K562 (cell line): Measurements from ENCODE around the gene GPR68. TPM values are rescaled to one million over a fixed set of nuclear protein-coding genes. Genes with fewer than 3 reads are reported as not detected.

Source experiments
- ARHGAP35 ChIP-seq: fragments of 450-650 bp; IDR thresholded peaks from 2 replicates; pipeline ENCODE4 v1.6.1; 2018; ENCODE audit not compliant: partially characterized antibody
- CBX1 ChIP-seq: sonication (generic); IDR thresholded peaks from 2 replicates; pipeline ENCODE4 v1.6.1; 2016; ENCODE audit warnings: antibody characterized with exemption, low read depth, mild to moderate bottlenecking
- CEBPB ChIP-seq: fragments of 450-650 bp; IDR thresholded peaks from 2 replicates; pipeline ENCODE4 v1.6.1; 2016; ENCODE audit warnings: missing genetic modification characterization, missing compliant biosample characterization
- JUNB ChIP-seq: fragments of 450-650 bp; formaldehyde crosslinking; conservative IDR thresholded peaks from 2 replicates; pipeline ENCODE4 v1.4.0; 2020; ENCODE audit warnings: mild to moderate bottlenecking
- MECOM ChIP-seq: fragments of 250-450 bp; sonication (Bioruptor Pico); IDR thresholded peaks from 2 replicates; pipeline ENCODE4 v1.8.0; 2022; ENCODE audit warnings: inconsistent platforms
- NFE2L1 ChIP-seq: fragments of 450-650 bp; IDR thresholded peaks from 2 replicates; pipeline ENCODE4 v1.6.1; 2016; ENCODE audit warnings: missing genetic modification characterization, low read depth, mild to moderate bottlenecking, missing compliant biosample characterization, moderate library complexity, borderline replicate concordance
- NUFIP1 ChIP-seq: fragments of 450-650 bp; IDR thresholded peaks from 2 replicates; pipeline ENCODE4 v1.6.1; 2018; ENCODE audit not compliant: partially characterized antibody
- PML ChIP-seq: IDR thresholded peaks from 2 replicates; pipeline ENCODE4 v1.6.1; 2012; ENCODE audit warnings: low read length, inconsistent platforms
- PYGO2 ChIP-seq: fragments of 450-650 bp; IDR thresholded peaks from 2 replicates; pipeline ENCODE4 v1.6.1; 2016; ENCODE audit warnings: mild to moderate bottlenecking, missing genetic modification characterization, moderate library complexity, missing compliant biosample characterization
- RBM34 ChIP-seq: fragments of 200-400 bp; formaldehyde crosslinking; IDR thresholded peaks from 2 replicates; pipeline ENCODE4 v1.6.1; 2018; ENCODE audit warnings: low read length, borderline replicate concordance; ENCODE audit not compliant: insufficient read depth
- SETDB1 ChIP-seq: IDR thresholded peaks from one replicate; pipeline ENCODE4 v1.6.1; 2012; ENCODE audit warnings: low read length, control low read depth, inconsistent platforms
- SIX5 ChIP-seq, 2 experiments: IDR thresholded peaks; 2 replicates each; pipeline ENCODE4 v1.6.1; 2011; ENCODE audit warnings: low read length in 2 of 2, borderline replicate concordance in 1 of 2, low read depth in 1 of 2, mild to moderate bottlenecking in 1 of 2, moderate library complexity in 1 of 2; ENCODE audit not compliant: insufficient read depth in 1 of 2
- SNIP1 ChIP-seq: fragments of 450-650 bp; IDR thresholded peaks from 2 replicates; pipeline ENCODE4 v1.7.1; 2017; ENCODE audit warnings: low read depth, mild to moderate bottlenecking
- ZFX ChIP-seq: sonication (generic); formaldehyde crosslinking; IDR thresholded peaks from 2 replicates; pipeline ENCODE4 v1.8.0; 2022; ENCODE audit warnings: mild to moderate bottlenecking, missing genetic modification reagents, moderate library complexity
- ZNF12 ChIP-seq: sonication (generic); formaldehyde crosslinking; IDR thresholded peaks from 2 replicates; pipeline ENCODE4 v1.4.0; 2020; ENCODE audit warnings: mild to moderate bottlenecking, missing genetic modification reagents
- ZNF121 ChIP-seq: sonication (generic); formaldehyde crosslinking; conservative IDR thresholded peaks from 2 replicates; pipeline ENCODE4 v1.8.0; 2022; ENCODE audit warnings: missing genetic modification reagents
- ZNF282 ChIP-seq: sonication (generic); formaldehyde crosslinking; IDR thresholded peaks from 2 replicates; pipeline ENCODE4 v1.8.1; 2023; ENCODE audit warnings: missing genetic modification reagents
- ZNF766 ChIP-seq: fragments of 200-800 bp; sonication (Bioruptor generic); conservative IDR thresholded peaks from 2 replicates; pipeline ENCODE4 v1.6.1; 2016; ENCODE audit warnings: missing genetic modification characterization, missing compliant biosample characterization
- polyA plus RNA-seq, 8 experiments: library from polyadenylated mRNA; depleted of rRNA in 4 of 8; stranded (reverse) in 5 of 8; unstranded in 3 of 8; fragments of >200 nt; fragmentation: Nextera tagmentation in 2 of 8; fragmentation: Illumina TruSeq in 1 of 8; extraction: Ambion mirVana in 2 of 8; extraction: Trizol in 1 of 8; gene quantifications; 2 replicates each; pipeline versions ENCODE4 v1.2.1 to v1.2.3, GENCODE V29; 2011 to 2014; ENCODE audit warnings: inconsistent platforms in 1 of 8, missing spikeins in 1 of 8
- total RNA-seq, 7 experiments: library from RNA; depleted of rRNA in 6 of 7; stranded (reverse); fragments of >200 nt in 6 of 7; fragmentation: Illumina TruSeq in 2 of 7; extraction: Trizol in 2 of 7; gene quantifications; 2 replicates each; pipeline versions ENCODE4 v1.2.1 to v1.2.3, GENCODE V29; 2011 to 2021; ENCODE audit warnings: low replicate concordance in 1 of 7
- TF ChIP-seq, protein P1 (sequence below), 3 experiments: fragments of 200-800 bp in 1 of 3; fragments of 250-450 bp in 1 of 3; fragments of 450-650 bp in 1 of 3; sonication (Bioruptor Pico) in 1 of 3; sonication (Bioruptor generic) in 1 of 3; formaldehyde crosslinking in 1 of 3; IDR thresholded peaks; 2 replicates each; pipeline versions ENCODE4 v1.6.1 to v1.8.0; 2016 to 2022; ENCODE audit warnings: mild to moderate bottlenecking in 2 of 3, missing genetic modification characterization in 2 of 3, missing compliant biosample characterization in 1 of 3, moderate library complexity in 1 of 3
- TF ChIP-seq, protein P2 (sequence below): IDR thresholded peaks from 3 replicates; pipeline ENCODE4 v1.6.1; 2011; ENCODE audit warnings: borderline replicate concordance, mild to moderate bottlenecking, moderate library complexity; ENCODE audit not compliant: insufficient read length; ENCODE audit errors: extremely low read depth
- TF ChIP-seq, protein P3 (sequence below): fragments of 450-650 bp; IDR thresholded peaks from 2 replicates; pipeline ENCODE4 v1.6.1; 2017; ENCODE audit warnings: mild to moderate bottlenecking, moderate library complexity

The GPR68 gene
- total and polyA plus RNA-seq, 9 of the 15 experiments (the other 6 are each of a cell fraction or from before 2014, with no cell fraction given), result 0.41 to 9.4 (median 3.7) TPM

DNA sequence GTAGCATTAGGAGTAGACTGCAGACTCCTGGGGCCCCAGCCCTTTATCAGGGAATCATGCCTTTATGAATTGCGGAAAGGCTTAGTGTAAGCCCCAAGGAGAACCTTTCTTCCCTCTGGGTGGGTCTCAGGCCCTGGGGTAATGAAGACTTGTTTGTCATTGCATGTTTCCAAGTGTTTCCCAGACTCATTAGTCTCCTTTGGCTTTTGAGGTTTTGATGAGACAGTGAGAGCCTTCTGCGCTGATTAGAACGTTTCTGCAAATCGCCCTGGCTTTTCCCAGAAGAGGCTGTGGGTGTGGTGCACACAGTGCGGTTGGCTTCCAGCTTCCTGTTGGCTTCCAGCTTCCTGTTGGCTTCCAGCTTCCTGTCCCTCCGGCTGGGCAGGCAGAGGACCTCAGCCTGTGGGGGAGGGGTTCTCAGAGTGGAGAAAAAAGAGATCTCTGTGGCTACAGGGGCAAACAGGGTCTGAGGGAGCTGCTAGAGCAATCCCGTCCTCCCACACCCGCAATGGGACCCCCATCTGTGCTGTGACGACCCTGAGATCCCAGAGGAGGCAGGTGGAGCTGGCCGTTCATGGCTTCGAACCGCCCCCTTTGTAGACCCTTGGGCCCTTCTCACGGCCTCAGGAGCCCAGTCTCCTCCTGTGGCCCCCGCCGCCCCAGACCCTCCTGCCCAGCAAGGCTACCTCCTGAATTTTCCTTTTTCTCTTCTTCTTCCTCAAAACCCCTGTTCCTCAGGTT, 42.1 kb downstream of the GPR68 start (continued):
- TF ChIP-seq ZNF766 (CRISPR knock-in tag) (peak; percentile 40; the same call in 1 of the 2 replicates), SIX5 (IDR thresholded peaks at IDR 0.05; ENCODE audit: borderline replicate concordance in 1 of 2, insufficient read depth in 1 of 2, low read depth in 1 of 2, low read length in 2 of 2) (no peak), ZNF12 (CRISPR knock-in tag) (no peak), JUNB (CRISPR knock-in tag) (no peak), PML (peak; percentile 31; the same call in 1 of the 2 replicates), NFE2L1 (tag) (no peak), ZNF282 (CRISPR knock-in tag) (no peak), CEBPB (tag) (no peak), NUFIP1 (no peak), SETDB1 (no peak), CBX1 (0 out of 2 replicates have a peak, but pooled peaks have one; percentile 50), ZNF121 (CRISPR knock-in tag) (no peak), ZFX (CRISPR knock-in tag) (no peak), MECOM (CRISPR knock-in tag) (no peak), ARHGAP35 (no peak), SNIP1 (no peak), RBM34 (no peak), PYGO2 (no peak)
- TF ChIP-seq, protein P1, sequence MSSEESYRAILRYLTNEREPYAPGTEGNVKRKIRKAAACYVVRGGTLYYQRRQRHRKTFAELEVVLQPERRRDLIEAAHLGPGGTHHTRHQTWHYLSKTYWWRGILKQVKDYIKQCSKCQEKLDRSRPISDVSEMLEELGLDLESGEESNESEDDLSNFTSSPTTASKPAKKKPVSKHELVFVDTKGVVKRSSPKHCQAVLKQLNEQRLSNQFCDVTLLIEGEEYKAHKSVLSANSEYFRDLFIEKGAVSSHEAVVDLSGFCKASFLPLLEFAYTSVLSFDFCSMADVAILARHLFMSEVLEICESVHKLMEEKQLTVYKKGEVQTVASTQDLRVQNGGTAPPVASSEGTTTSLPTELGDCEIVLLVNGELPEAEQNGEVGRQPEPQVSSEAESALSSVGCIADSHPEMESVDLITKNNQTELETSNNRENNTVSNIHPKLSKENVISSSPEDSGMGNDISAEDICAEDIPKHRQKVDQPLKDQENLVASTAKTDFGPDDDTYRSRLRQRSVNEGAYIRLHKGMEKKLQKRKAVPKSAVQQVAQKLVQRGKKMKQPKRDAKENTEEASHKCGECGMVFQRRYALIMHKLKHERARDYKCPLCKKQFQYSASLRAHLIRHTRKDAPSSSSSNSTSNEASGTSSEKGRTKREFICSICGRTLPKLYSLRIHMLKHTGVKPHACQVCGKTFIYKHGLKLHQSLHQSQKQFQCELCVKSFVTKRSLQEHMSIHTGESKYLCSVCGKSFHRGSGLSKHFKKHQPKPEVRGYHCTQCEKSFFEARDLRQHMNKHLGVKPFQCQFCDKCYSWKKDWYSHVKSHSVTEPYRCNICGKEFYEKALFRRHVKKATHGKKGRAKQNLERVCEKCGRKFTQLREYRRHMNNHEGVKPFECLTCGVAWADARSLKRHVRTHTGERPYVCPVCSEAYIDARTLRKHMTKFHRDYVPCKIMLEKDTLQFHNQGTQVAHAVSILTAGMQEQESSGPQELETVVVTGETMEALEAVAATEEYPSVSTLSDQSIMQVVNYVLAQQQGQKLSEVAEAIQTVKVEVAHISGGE (CRISPR knock-in tag; IDR thresholded peaks at IDR 0.05), result peak in 2 of 3 experiments; percentile 56 to 86; a peak in 3 of 6 replicates
- TF ChIP-seq, protein P2, sequence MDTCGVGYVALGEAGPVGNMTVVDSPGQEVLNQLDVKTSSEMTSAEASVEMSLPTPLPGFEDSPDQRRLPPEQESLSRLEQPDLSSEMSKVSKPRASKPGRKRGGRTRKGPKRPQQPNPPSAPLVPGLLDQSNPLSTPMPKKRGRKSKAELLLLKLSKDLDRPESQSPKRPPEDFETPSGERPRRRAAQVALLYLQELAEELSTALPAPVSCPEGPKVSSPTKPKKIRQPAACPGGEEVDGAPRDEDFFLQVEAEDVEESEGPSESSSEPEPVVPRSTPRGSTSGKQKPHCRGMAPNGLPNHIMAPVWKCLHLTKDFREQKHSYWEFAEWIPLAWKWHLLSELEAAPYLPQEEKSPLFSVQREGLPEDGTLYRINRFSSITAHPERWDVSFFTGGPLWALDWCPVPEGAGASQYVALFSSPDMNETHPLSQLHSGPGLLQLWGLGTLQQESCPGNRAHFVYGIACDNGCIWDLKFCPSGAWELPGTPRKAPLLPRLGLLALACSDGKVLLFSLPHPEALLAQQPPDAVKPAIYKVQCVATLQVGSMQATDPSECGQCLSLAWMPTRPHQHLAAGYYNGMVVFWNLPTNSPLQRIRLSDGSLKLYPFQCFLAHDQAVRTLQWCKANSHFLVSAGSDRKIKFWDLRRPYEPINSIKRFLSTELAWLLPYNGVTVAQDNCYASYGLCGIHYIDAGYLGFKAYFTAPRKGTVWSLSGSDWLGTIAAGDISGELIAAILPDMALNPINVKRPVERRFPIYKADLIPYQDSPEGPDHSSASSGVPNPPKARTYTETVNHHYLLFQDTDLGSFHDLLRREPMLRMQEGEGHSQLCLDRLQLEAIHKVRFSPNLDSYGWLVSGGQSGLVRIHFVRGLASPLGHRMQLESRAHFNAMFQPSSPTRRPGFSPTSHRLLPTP, result no peak
- TF ChIP-seq, protein P3, sequence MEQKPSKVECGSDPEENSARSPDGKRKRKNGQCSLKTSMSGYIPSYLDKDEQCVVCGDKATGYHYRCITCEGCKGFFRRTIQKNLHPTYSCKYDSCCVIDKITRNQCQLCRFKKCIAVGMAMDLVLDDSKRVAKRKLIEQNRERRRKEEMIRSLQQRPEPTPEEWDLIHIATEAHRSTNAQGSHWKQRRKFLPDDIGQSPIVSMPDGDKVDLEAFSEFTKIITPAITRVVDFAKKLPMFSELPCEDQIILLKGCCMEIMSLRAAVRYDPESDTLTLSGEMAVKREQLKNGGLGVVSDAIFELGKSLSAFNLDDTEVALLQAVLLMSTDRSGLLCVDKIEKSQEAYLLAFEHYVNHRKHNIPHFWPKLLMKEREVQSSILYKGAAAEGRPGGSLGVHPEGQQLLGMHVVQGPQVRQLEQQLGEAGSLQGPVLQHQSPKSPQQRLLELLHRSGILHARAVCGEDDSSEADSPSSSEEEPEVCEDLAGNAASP, result no peak
